DMS 273 (cell line): ENCODE results near the gene NR5A2.
"Not testable (repeated sequence)": the region's sequence is repeated elsewhere in the genome, so short reads cannot be mapped to it uniquely, and the experiment has no call there.

Experiments used
- DNase-seq: peaks from one replicate; lab custom pipeline; 2025; ENCODE audit not compliant: unreplicated experiment; lab: John Stamatoyannopoulos, UW

NR5A2 gene

DNA sequence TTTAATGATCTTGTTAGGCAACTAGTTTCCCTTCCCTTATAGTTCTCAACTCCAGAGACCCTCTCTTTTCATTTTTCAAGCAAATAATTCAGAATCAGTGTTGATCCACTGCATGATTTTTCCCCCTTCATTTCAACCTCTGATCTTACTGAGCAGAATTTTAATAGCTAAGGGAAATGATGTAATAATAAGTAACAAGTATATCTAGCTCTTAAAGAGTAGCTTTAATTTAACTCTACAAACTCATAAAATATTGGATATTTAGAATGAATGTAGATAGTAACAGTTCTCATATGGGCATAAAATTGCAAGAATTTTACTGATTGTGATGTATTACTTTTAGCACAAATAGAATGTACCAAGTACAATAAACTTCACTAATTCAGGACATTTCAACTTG lies 130.2 kb downstream of the NR5A2 start:
- no peak for DNase-seq

- DNase-seq = no peak
Measured at GRCh38 chr1:200161801-200162200, 134.3 kb downstream of the NR5A2 start.

DNA sequence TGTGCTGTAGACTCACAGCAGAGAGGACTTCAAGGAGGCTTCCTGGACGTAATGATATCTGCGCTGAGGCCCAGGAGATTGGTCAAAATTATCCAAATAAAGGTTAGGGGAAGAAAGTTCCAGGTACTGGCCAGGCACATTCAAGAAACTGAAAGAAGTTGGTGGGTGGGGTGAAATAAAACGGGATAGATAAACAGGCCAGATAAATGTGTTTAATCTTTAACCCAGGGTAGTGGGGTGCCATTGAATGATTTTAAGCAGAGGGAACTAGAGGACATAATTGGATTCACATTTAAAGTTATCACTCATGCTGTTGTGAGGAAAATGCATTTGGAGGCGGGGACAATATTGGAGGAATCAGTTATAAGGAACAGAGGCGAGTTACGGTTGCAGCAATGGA lies 134.7 kb downstream of the NR5A2 start:
- no peak for DNase-seq

DNA sequence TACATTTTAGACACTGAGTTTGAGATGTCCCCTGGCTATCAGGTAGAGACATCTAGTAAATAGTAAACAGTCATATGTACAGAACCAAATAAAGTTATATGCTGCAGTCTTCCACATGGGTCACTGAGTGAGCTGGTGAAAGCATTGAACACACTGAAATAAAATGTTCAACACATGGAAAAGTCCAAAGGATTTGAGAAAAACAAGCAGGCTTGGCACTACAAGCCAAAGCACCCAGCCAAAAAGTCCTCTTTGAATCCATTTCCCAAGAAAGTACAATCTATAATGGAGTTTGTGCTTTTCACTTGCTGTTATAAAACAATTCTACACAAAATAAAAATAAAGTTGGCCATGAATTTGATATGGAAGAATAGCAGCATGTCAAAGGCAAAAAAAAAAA lies 135.4 kb downstream of the NR5A2 start:
- DNase-seq = no peak

- no peak for DNase-seq
Measured at GRCh38 chr1:200163911-200164310, 136.4 kb downstream of the NR5A2 start.

- no peak for DNase-seq
Measured at GRCh38 chr1:200165493-200166220, 138.1 kb downstream of the NR5A2 start.

DNA sequence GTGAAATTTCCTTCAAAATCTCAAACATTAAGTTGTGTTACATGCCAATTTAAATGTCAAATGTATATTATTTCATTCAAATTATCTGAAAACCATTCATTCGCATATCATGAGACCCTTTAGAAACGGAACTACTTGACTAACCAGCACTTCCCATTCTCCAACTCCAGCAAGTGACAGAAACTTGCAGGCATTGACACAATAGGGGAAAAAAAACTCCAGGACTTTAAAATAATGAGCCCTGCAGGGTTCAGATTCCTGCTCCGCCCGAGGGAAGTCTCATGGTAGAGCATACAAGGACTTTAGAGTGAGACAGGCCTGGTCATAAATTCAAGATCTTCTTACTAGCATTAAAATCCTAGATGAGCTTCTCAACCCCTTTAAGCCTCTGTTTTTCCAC lies 138.9 kb downstream of the NR5A2 start:
- no peak for DNase-seq

DNA sequence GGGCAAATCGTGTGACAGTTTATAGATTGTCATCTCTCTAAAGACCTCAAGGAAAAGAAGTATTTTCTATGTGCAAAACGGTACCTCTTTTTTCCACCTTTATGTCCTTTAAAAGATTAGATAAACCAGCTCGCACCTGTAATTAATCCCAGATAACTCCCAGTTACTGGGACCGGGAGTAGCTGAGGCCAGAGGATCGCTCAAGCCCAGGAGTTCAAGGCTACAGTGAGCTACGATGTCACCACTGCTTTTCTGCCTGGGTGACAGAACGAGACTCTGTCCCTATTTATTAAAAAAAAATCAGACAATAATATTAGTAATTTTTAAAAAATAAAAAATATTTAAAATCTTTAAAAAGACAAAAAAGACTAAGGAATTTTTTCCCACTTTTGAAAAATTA lies 141.4 kb downstream of the NR5A2 start:
- no peak for DNase-seq

- no peak for DNase-seq
Measured at GRCh38 chr1:200172311-200172710, 144.8 kb downstream of the NR5A2 start.

GRCh38 chr1:200173097-200173618 lies 145.6 kb downstream of the NR5A2 start:
- peak; percentile 61 for DNase-seq

DNA sequence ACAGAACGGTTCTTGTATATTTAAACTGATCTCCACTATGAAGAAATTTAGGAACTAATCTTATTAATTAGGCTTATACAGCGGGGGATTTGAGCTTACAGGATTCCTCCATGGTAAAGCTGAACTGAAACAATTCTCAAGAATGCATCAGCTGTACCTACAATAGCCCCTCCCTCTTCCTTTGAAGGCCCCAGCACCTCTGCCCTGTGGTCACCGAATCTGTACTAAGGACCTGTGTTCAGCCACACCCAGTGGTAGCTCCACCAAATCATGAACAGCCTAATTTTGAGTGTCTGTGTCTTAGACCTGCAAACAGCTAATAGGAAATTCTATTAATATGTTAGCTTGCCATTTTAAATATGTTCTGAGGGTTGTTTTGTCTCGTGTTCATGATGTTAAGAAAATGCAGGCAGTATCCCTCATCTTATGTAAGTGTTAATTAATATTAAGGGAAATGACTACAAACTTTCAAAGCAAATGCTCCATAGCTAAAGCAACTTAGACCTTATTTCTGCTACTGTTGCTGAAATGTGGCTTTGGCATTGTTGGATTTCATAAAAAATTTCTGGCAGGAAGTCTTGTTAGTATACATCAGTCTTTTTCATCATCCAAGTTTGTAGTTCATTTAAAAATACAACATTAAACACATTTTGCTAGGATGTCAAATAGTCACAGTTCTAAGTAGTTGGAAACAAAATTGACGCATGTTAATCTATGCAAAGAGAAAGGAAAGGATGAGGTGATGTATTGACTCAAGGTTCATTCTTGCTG lies 147.2 kb downstream of the NR5A2 start:
- DNase-seq = no peak

- DNase-seq = no peak
Measured at GRCh38 chr1:200176181-200176580, 148.7 kb downstream of the NR5A2 start.

GRCh38 chr1:200176798-200177197 lies 149.3 kb downstream of the NR5A2 start:
- no peak for DNase-seq

DNA sequence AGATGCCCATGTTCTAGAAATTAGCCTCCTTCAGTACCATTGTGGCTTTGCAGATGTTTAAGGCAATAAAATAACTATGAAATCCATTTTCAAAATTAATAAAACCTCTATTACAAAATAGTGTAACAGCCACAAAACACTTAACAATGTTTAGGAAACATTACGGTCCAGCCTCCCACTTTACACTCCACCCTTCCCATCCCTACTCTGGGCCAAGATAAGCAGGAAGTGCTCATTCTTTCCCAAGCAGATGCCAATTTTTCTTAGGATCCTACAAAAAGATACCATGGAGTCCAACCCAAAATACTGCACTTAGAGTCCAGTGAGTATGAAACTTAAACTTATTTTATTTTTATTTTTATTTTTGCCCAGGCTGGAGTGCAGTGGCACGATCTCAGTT lies 150.8 kb downstream of the NR5A2 start:
- DNase-seq = no peak

- DNase-seq = no peak
Measured at GRCh38 chr1:200179126-200179780, 151.7 kb downstream of the NR5A2 start.

- no peak for DNase-seq
Measured at GRCh38 chr1:200179781-200180160, 152.3 kb downstream of the NR5A2 start.

- no peak for DNase-seq
Measured at GRCh38 chr1:200180821-200181220, 153.3 kb downstream of the NR5A2 start.

DNA sequence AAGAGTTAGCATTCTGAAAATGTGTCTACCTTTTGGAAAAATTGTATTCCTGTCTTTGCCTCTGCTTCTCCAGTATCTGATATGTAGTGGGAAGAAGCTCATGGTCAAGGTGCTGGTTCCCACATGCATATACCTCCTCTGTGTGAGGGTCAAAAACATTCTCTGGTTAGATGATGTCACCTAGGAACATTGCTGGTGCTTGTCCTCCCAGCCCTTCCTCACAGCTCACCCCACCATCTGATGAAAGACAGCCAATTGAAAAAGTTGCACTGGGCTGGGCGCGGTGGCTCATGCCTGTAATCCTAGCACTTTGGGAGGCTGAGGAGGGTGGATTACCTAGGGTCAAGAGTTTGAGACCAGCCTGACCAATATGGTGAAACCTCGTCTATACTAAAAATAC lies 154.4 kb downstream of the NR5A2 start:
- no peak for DNase-seq

- DNase-seq = no peak
Measured at GRCh38 chr1:200182701-200183100, 155.2 kb downstream of the NR5A2 start.

- no peak for DNase-seq
Measured at GRCh38 chr1:200183637-200184036, 156.1 kb downstream of the NR5A2 start.

DNA sequence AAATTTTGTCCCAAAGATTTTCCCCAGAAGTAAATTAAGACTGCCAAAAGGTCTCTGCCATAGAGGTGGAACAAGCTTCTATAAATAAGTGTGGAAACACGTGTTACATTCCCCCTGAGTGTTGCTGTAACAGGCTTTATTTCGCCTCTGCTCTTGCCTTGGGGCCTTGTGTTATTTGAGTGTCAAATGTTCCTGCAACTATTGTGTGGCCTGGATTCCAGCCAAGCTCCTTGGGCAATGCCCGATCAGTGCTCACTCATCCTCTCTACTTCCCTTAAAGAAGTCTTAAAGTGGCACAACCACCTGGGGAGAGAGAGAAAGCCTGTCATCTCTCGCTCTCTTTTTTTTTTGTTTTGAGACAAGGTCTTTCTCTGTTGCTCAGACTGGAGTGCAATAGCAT lies 156.7 kb downstream of the NR5A2 start:
- DNase-seq = peak; percentile 64

DNA sequence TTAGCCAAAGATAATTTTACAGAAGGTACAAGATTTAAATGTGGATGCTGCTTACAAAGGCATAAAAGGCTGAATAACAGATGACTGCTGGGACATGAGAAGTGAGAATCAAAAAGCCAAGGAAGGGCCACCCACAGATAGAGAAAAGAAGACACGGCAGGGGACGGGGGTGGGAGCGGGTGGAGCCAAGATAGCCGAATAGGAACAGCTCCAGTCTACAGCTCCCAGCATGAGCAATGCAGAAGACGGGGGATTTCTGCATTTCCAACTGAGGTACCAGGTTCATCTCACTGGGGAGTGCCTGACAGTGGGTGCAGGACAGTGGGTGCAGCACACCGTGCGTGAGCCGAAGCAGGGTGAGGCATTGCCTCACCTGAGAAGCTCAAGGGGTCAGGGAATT lies 157.7 kb downstream of the NR5A2 start:
- DNase-seq = not testable (repeated sequence)
